Astrocyte (in vitro differentiated cells and primary cell): Measurements from ENCODE around the gene FRYL. TPM values are rescaled to one million over a fixed set of nuclear protein-coding genes. Genes with fewer than 3 reads are reported as not detected.
"Not testable (repeated sequence)": the region's sequence is repeated elsewhere in the genome, so short reads cannot be mapped to it uniquely, and the experiment has no call there.

Source experiments
- DNase-seq: peaks from one replicate; pipeline ENCODE4 v3.0.0-alpha.2; 2010; ENCODE audit warnings: low read depth
- FAIRE-seq: peaks from 2 replicates; lab custom pipeline; 2011; peaks lifted over from hg19 to GRCh38; lab: Jason Lieb, UNC
- H2AFZ ChIP-seq: 2 replicates; pipeline ENCODE4 v1.6.0; 2012; ENCODE audit warnings: low read depth, low read length, inconsistent platforms
- H3K27ac ChIP-seq: 2 replicates; pipeline ENCODE4 v1.5.1; 2011; ENCODE audit warnings: low read depth, low read length, inconsistent platforms
- H3K27me3 ChIP-seq: 2 replicates; pipeline ENCODE4 v1.6.0; 2011; ENCODE audit warnings: low read length, inconsistent platforms; ENCODE audit not compliant: insufficient read depth
- H3K36me3 ChIP-seq: 2 replicates; pipeline ENCODE4 v1.5.1; 2011; ENCODE audit warnings: low read length, inconsistent platforms; ENCODE audit not compliant: insufficient read depth
- H3K4me1 ChIP-seq: 2 replicates; pipeline ENCODE4 v1.5.1; 2011; ENCODE audit warnings: low read length, inconsistent platforms; ENCODE audit not compliant: insufficient read depth
- H3K4me2 ChIP-seq: 2 replicates; pipeline ENCODE4 v1.6.0; 2012; ENCODE audit warnings: low read length, inconsistent platforms
- H3K4me3 ChIP-seq: 2 replicates; pipeline ENCODE4 v1.5.1; 2011; ENCODE audit warnings: low read depth, mild to moderate bottlenecking, low read length, inconsistent platforms; ENCODE audit not compliant: insufficient read depth
- H3K79me2 ChIP-seq: 2 replicates; pipeline ENCODE4 v1.6.0; 2012; ENCODE audit warnings: mild to moderate bottlenecking, low read length, inconsistent platforms; ENCODE audit not compliant: insufficient read depth
- H3K9ac ChIP-seq: 2 replicates; pipeline ENCODE4 v1.6.0; 2012; ENCODE audit warnings: mild to moderate bottlenecking, low read length, inconsistent platforms
- H3K9me3 ChIP-seq: 2 replicates; pipeline ENCODE4 v1.5.1; 2012; ENCODE audit warnings: low read depth, mild to moderate bottlenecking, low read length, inconsistent platforms; ENCODE audit not compliant: insufficient read depth
- H4K20me1 ChIP-seq: 2 replicates; pipeline ENCODE4 v1.6.0; 2012; ENCODE audit warnings: low read length, inconsistent platforms; ENCODE audit not compliant: insufficient read depth
- H3K27ac Mint-ChIP-seq: one replicate; pipeline ENCODE4 v1.8.0; 2021; ENCODE audit warnings: mild to moderate bottlenecking, mixed read lengths; ENCODE audit not compliant: unreplicated experiment
- H3K27me3 Mint-ChIP-seq: one replicate; pipeline ENCODE4 v1.8.0; 2021; ENCODE audit warnings: low read depth, mixed read lengths; ENCODE audit not compliant: unreplicated experiment
- H3K36me3 Mint-ChIP-seq: one replicate; pipeline ENCODE4 v1.8.0; 2021; ENCODE audit warnings: low read depth, mixed read lengths; ENCODE audit not compliant: unreplicated experiment
- H3K4me1 Mint-ChIP-seq: one replicate; pipeline ENCODE4 v1.8.0; 2021; ENCODE audit warnings: low read depth, mixed read lengths; ENCODE audit not compliant: unreplicated experiment
- H3K4me3 Mint-ChIP-seq: one replicate; pipeline ENCODE4 v1.8.0; 2021; ENCODE audit warnings: mild to moderate bottlenecking, moderate library complexity, mixed read lengths; ENCODE audit not compliant: unreplicated experiment
- H3K9me3 Mint-ChIP-seq: one replicate; pipeline ENCODE4 v1.8.0; 2021; ENCODE audit warnings: mild to moderate bottlenecking, mixed read lengths; ENCODE audit not compliant: unreplicated experiment
- CTCF ChIP-seq: IDR thresholded peaks from 2 replicates; pipeline ENCODE4 v1.5.1; 2011; ENCODE audit warnings: low read depth, mild to moderate bottlenecking, inconsistent platforms, low read length, moderate library complexity; ENCODE audit not compliant: insufficient read depth
- EZH2 ChIP-seq: IDR thresholded peaks from 2 replicates; pipeline ENCODE4 v1.6.1; 2012; ENCODE audit warnings: mild to moderate bottlenecking, low read length, inconsistent platforms; ENCODE audit not compliant: insufficient read depth
- total RNA-seq: library from RNA; stranded (reverse); gene quantifications from 2 replicates; pipeline ENCODE4 v1.2.1, GENCODE V29; 2021

The FRYL gene
- total RNA-seq, 1 donor from 2014 or later: 70.0 TPM

DNA sequence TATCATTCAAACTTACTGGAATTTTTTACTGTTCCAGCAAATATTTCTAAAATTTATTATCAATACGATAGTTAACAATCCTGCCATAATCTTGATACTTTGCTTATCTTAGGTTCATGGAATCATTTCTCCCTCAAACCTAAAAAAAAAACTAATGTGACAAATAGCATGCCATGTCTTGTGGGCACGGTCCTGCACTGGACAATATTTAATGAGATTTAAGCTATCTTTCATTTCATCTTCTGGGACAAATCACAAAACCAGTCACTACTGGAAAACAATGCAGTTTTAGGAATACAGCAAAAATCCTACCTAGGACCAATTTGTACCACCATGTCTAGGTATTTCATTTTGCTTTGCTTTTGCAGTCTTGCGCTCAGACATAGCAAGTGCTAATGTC lies 93.7 kb downstream of the FRYL start:
- Histone ChIP-seq H3K79me2 (peaks cover 65% of the 10 kb centered on the region), H3K4me1 (no peaks in the 10 kb centered on the region)
- no peak for FAIRE-seq

DNA sequence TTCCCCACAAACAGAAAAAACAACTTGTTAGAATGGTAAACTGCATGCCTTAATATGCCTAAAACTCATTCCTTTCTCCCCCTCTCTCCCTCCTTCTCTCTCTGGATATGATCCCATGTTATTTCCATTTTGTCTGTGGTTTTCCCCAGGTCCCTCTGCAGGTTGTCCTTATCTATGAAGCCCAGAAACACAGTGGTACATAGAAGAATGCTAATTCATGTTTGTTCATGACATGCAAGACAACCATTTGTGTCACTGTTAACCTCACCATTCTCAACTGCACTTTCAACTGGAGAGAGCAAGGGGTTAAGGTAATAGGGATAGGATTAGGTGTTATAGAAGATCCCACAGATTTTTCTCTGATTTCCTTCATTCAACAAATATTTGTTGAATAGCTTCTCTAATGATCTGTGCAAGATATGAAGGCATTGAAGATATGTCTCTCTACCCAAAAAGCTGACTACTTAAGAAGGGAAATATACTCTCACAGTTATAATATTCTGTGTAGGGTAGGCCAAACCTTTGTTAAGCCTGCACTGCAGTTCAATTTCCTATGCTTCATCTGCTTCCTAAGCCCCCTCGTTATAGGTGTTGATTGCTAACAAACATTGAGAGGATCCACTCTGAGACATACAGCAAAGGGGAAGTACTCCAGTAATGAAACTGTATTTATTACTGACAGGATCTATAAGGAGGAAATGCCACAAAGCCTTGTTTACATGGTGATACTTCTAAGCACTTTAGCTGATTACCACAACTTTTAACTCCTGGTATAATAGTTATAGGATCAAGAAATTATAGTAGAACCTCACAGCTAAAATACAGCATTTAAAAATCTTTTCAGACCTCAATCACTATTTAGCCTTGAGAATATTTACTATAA lies 96.1 kb downstream of the FRYL start:
- no peak overlapping the region for H2AFZ ChIP-seq
- H3K4me1 ChIP-seq: no peaks in the 10 kb centered on the region
- DNase-seq (peak; percentile 14), FAIRE-seq (no peak)
- no peak overlapping the region for H3K4me2 ChIP-seq
- no peaks in the 10 kb centered on the region for H3K27me3 Mint-ChIP-seq
- no peaks in the 10 kb centered on the region for H3K36me3 ChIP-seq
- no peak for TF ChIP-seq EZH2
- TF ChIP-seq CTCF: no peak
- H3K27me3 ChIP-seq: no peaks in the 10 kb centered on the region
- peaks cover 3% of the 10 kb centered on the region for H3K9me3 Mint-ChIP-seq
- no peaks in the 10 kb centered on the region for H3K9me3 ChIP-seq
- no peak overlapping the region for H3K9ac ChIP-seq
- H3K4me1 Mint-ChIP-seq: peaks cover 10% of the 10 kb centered on the region
- peaks cover 14% of the 10 kb centered on the region for H4K20me1 ChIP-seq
- no peak overlapping the region for H3K27ac ChIP-seq
- peaks cover 63% of the 10 kb centered on the region for H3K79me2 ChIP-seq
- H3K4me3 Mint-ChIP-seq: no peak overlapping the region
- H3K27ac Mint-ChIP-seq: no peak overlapping the region
- no peak overlapping the region for H3K4me3 ChIP-seq
- H3K36me3 Mint-ChIP-seq: peaks cover 1% of the 10 kb centered on the region

More for the DNA sequence above, 93.7 kb downstream of the FRYL start:
- TF ChIP-seq CTCF: no peak
- TF ChIP-seq EZH2: no peak
- no peak for DNase-seq
- H3K9me3 Mint-ChIP-seq: peaks cover 3% of the 10 kb centered on the region
- H3K4me3 Mint-ChIP-seq: no peak overlapping the region
- no peaks in the 10 kb centered on the region for H3K27me3 Mint-ChIP-seq
- Histone ChIP-seq H3K4me2 (no peak overlapping the region), H3K27ac (no peak overlapping the region), H2AFZ (no peak overlapping the region), H3K27me3 (no peaks in the 10 kb centered on the region), H4K20me1 (peaks cover 9% of the 10 kb centered on the region), H3K9me3 (no peaks in the 10 kb centered on the region), H3K4me3 (no peak overlapping the region), H3K9ac (no peak overlapping the region), H3K36me3 (no peaks in the 10 kb centered on the region)
- H3K27ac Mint-ChIP-seq: no peak overlapping the region
- H3K4me1 Mint-ChIP-seq: peaks cover 20% of the 10 kb centered on the region
- peaks cover 1% of the 10 kb centered on the region for H3K36me3 Mint-ChIP-seq

DNA sequence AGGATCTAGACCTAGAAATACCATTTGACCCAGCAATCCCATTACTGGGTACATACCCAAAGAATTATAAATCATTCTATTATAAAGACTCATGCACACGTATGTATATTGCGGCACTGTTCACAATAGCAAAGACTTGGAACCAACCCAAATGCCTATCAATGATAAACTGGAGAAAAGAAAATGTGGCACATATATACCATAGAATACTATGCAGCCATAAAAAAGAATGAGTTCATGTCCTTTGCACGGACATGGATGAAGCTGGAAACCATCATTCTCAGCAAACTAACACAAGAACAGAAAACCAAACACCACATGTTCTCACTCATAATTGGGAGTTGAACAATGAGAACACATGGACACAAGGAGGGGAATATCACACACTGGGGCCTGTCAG lies 97.2 kb downstream of the FRYL start:
- H3K4me1 Mint-ChIP-seq: peaks cover 10% of the 10 kb centered on the region
- not testable (repeated sequence) for H3K36me3 Mint-ChIP-seq, H3K4me3 Mint-ChIP-seq, H3K9ac ChIP-seq, H3K4me3 ChIP-seq, DNase-seq, H3K27ac ChIP-seq, H3K36me3 ChIP-seq, H3K27me3 Mint-ChIP-seq, H3K9me3 ChIP-seq, FAIRE-seq, H3K27me3 ChIP-seq, H3K4me2 ChIP-seq, H3K4me1 ChIP-seq, H2AFZ ChIP-seq, H3K27ac Mint-ChIP-seq, H3K9me3 Mint-ChIP-seq
- Histone ChIP-seq H4K20me1 (peaks cover 14% of the 10 kb centered on the region), H3K79me2 (peaks cover 63% of the 10 kb centered on the region)
